Neuronal stem cell (in vitro differentiated cells): ENCODE measurements around the gene CEP128.

Experiments
- DNase-seq: peaks from one replicate; pipeline ENCODE4 v3.0.0-alpha.2; 2013; ENCODE audit warnings: low spot score
- H2AFZ ChIP-seq: one replicate; pipeline ENCODE4 v1.6.1; 2013; ENCODE audit warnings: mild to moderate bottlenecking, low read length, inconsistent platforms
- H2AK5ac ChIP-seq: 2 replicates; pipeline ENCODE4 v1.6.1; 2013; ENCODE audit warnings: low read depth, mild to moderate bottlenecking, inconsistent platforms, low read length, moderate library complexity, mixed read lengths
- H2BK120ac ChIP-seq: 2 replicates; pipeline ENCODE4 v1.6.1; 2013; ENCODE audit warnings: low read depth, mild to moderate bottlenecking, inconsistent platforms, low read length, moderate library complexity, mixed read lengths
- H2BK12ac ChIP-seq: one replicate; pipeline ENCODE4 v1.6.1; 2013; ENCODE audit warnings: low read length, inconsistent platforms
- H2BK15ac ChIP-seq: 2 replicates; pipeline ENCODE4 v1.6.1; 2013; ENCODE audit warnings: mild to moderate bottlenecking, low read length, inconsistent platforms, mixed read lengths
- H2BK5ac ChIP-seq: one replicate; pipeline ENCODE4 v1.6.1; 2013; ENCODE audit warnings: inconsistent platforms, mild to moderate bottlenecking, low read length, moderate library complexity
- H3K14ac ChIP-seq: one replicate; pipeline ENCODE4 v1.6.1; 2013; ENCODE audit warnings: low read length, inconsistent platforms
- H3K18ac ChIP-seq: 2 replicates; pipeline ENCODE4 v1.6.1; 2013; ENCODE audit warnings: low read length, inconsistent platforms
- H3K23ac ChIP-seq: 2 replicates; pipeline ENCODE4 v1.6.1; 2013; ENCODE audit warnings: low read depth, mild to moderate bottlenecking, mixed read lengths, low read length, inconsistent platforms; ENCODE audit not compliant: poor library complexity
- H3K27ac ChIP-seq: replicated peaks from 3 replicates; pipeline ENCODE4 v1.5.1; 2013; ENCODE audit warnings: low read length, inconsistent platforms
- H3K27me3 ChIP-seq, 3 experiments: 2 replicates each; pipeline ENCODE4 v1.6.1; 2013; ENCODE audit warnings: low read length in 3 of 3, mild to moderate bottlenecking in 2 of 3, inconsistent platforms in 1 of 3, low read depth in 1 of 3, mixed read lengths in 1 of 3, moderate library complexity in 1 of 3; ENCODE audit not compliant: control insufficient read depth in 3 of 3, insufficient read depth in 3 of 3
- H3K36me3 ChIP-seq, 2 donors: replicated peaks in 1 of 2; 2 replicates each; pipeline ENCODE4 v1.6.1; 2013; ENCODE audit warnings: low read length in 2 of 2; ENCODE audit not compliant: control insufficient read depth in 2 of 2, insufficient read depth in 2 of 2
- H3K4ac ChIP-seq: 2 replicates; pipeline ENCODE4 v1.6.1; 2013; ENCODE audit warnings: inconsistent platforms, mild to moderate bottlenecking, low read length, moderate library complexity
- H3K4me1 ChIP-seq, 2 donors: 1 replicate in 1 of 2; 2 replicates in 1 of 2; pipeline ENCODE4 v1.6.1; 2013; ENCODE audit warnings: low read length in 2 of 2, low read depth in 1 of 2; ENCODE audit not compliant: control insufficient read depth in 2 of 2, insufficient read depth in 1 of 2
- H3K4me2 ChIP-seq: one replicate; pipeline ENCODE4 v1.6.1; 2013; ENCODE audit warnings: mild to moderate bottlenecking, low read length, inconsistent platforms; ENCODE audit not compliant: insufficient read depth, poor library complexity, severe bottlenecking
- H3K4me3 ChIP-seq, 2 donors: 2 replicates each; pipeline ENCODE4 v1.5.1; 2013; ENCODE audit warnings: low read length in 2 of 2, mild to moderate bottlenecking in 2 of 2, inconsistent platforms in 1 of 2, moderate library complexity in 1 of 2
- H3K79me1 ChIP-seq: one replicate; pipeline ENCODE4 v1.6.1; 2013; ENCODE audit warnings: low read depth, mild to moderate bottlenecking, inconsistent platforms, low read length, moderate library complexity
- H3K9ac ChIP-seq: one replicate; pipeline ENCODE4 v1.6.1; 2013; ENCODE audit warnings: mild to moderate bottlenecking, low read depth, low read length, inconsistent platforms; ENCODE audit not compliant: poor library complexity
- H3K9me3 ChIP-seq, 2 donors: replicated peaks in 1 of 2; 2 replicates each; pipeline versions ENCODE3 to v1.6.1; 2013; ENCODE audit warnings: low read length in 2 of 2, mild to moderate bottlenecking in 2 of 2, inconsistent platforms in 1 of 2, low read depth in 1 of 2, mixed read lengths in 1 of 2, moderate library complexity in 1 of 2; ENCODE audit not compliant: control insufficient read depth in 2 of 2, insufficient read depth in 1 of 2
- H4K8ac ChIP-seq: one replicate; pipeline ENCODE4 v1.6.1; 2013; ENCODE audit warnings: low read depth, mild to moderate bottlenecking, inconsistent platforms, low read length, moderate library complexity
- H4K91ac ChIP-seq: one replicate; pipeline ENCODE4 v1.6.1; 2013; ENCODE audit warnings: low read length, low read depth, mild to moderate bottlenecking, inconsistent platforms; ENCODE audit not compliant: poor library complexity
- WGBS, 2 donors: extraction: QIAGEN DNeasy Blood & Tissue Kit; methylation state at CpG; one replicate each; pipeline ENCODE4 v1.1.7; 2013; ENCODE audit warnings: missing lambda C conversion rate in 2 of 2, mixed read lengths in 1 of 2; ENCODE audit not compliant: insufficient read length in 2 of 2, insufficient replicate concordance in 1 of 2; ENCODE audit errors: extremely low coverage in 2 of 2; 5-methylcytosine and 5-hydroxymethylcytosine counted together

The CEP128 gene

GRCh38 chr14:80764921-80765507, 176.5 kb downstream of the CEP128 start:
- no peaks in the 10 kb centered on the region for H3K4me1 ChIP-seq
- H3K36me3 ChIP-seq, result no peaks in the 10 kb centered on the region

GRCh38 chr14:80764496-80764895, 177.0 kb downstream of the CEP128 start:
- H3K27ac ChIP-seq, result no peak overlapping the region
- H3K36me3 ChIP-seq, result no peaks in the 10 kb centered on the region
- no peak overlapping the region for H4K8ac ChIP-seq
- no peak overlapping the region for H2BK120ac ChIP-seq
- no peak overlapping the region for H3K4me2 ChIP-seq
- no CpG with 5 or more reads among the region's 1 CpG for WGBS, 2 donors
- no peaks in the 10 kb centered on the region for H3K4me1 ChIP-seq
- no peak overlapping the region for H2BK5ac ChIP-seq
- no peak overlapping the region for H3K14ac ChIP-seq
- no peak overlapping the region for H3K18ac ChIP-seq
- DNase-seq, result no peak
- H3K4ac ChIP-seq, result no peak overlapping the region
- no peak overlapping the region for H2AK5ac ChIP-seq
- no peak overlapping the region for H3K23ac ChIP-seq
- no peak overlapping the region for H4K91ac ChIP-seq
- H3K27me3 ChIP-seq, result no peaks in the 10 kb centered on the region
- H3K9me3 ChIP-seq, result no peaks in the 10 kb centered on the region
- H3K79me1 ChIP-seq, result no peaks in the 10 kb centered on the region
- H2AFZ ChIP-seq, result no peak overlapping the region
- H2BK12ac ChIP-seq, result no peak overlapping the region
- H3K9ac ChIP-seq, result no peak overlapping the region
- H2BK15ac ChIP-seq, result no peak overlapping the region
- H3K4me3 ChIP-seq, result no peak overlapping the region

More at GRCh38 chr14:80764921-80765507, 176.5 kb downstream of the CEP128 start:
- no CpG with 5 or more reads among the region's 6 CpGs for WGBS, 2 donors
- no peak overlapping the region for H4K91ac ChIP-seq
- H3K4ac ChIP-seq, result no peak overlapping the region
- H3K79me1 ChIP-seq, result no peaks in the 10 kb centered on the region
- H2BK15ac ChIP-seq, result no peak overlapping the region
- H3K4me3 ChIP-seq, result no peak overlapping the region
- no peak overlapping the region for H2AK5ac ChIP-seq
- no peak overlapping the region for H3K4me2 ChIP-seq
- no peak overlapping the region for H3K9ac ChIP-seq
- H2BK12ac ChIP-seq, result no peak overlapping the region
- no peak overlapping the region for H2BK5ac ChIP-seq
- H3K27ac ChIP-seq, result no peak overlapping the region
- no peaks in the 10 kb centered on the region for H3K27me3 ChIP-seq
- DNase-seq, result no peak
- H3K18ac ChIP-seq, result no peak overlapping the region
- no peak overlapping the region for H4K8ac ChIP-seq
- no peak overlapping the region for H2BK120ac ChIP-seq
- no peaks in the 10 kb centered on the region for H3K9me3 ChIP-seq
- no peak overlapping the region for H3K14ac ChIP-seq
- H3K23ac ChIP-seq, result no peak overlapping the region
- no peak overlapping the region for H2AFZ ChIP-seq

- no peak overlapping the region for H3K18ac ChIP-seq
- no peak overlapping the region for H4K8ac ChIP-seq
- no peak overlapping the region for H2AK5ac ChIP-seq
- no peaks in the 10 kb centered on the region for H3K79me1 ChIP-seq
- no peaks in the 10 kb centered on the region for H3K9me3 ChIP-seq
- H3K4ac ChIP-seq, result no peak overlapping the region
- no peaks in the 10 kb centered on the region for H3K4me1 ChIP-seq
- no peak overlapping the region for H2AFZ ChIP-seq
- H3K4me2 ChIP-seq, result no peak overlapping the region
- DNase-seq, result no peak
- H3K36me3 ChIP-seq, result no peaks in the 10 kb centered on the region
- no peak overlapping the region for H3K9ac ChIP-seq
- no peak overlapping the region for H2BK15ac ChIP-seq
- H3K14ac ChIP-seq, result no peak overlapping the region
- H3K27me3 ChIP-seq, result no peaks in the 10 kb centered on the region
- no peak overlapping the region for H4K91ac ChIP-seq
- no CpG with 5 or more reads among the region's 3 CpGs for WGBS, 2 donors
- no peak overlapping the region for H3K23ac ChIP-seq
- no peak overlapping the region for H3K4me3 ChIP-seq
- no peak overlapping the region for H2BK12ac ChIP-seq
- no peak overlapping the region for H3K27ac ChIP-seq
- no peak overlapping the region for H2BK5ac ChIP-seq
- H2BK120ac ChIP-seq, result no peak overlapping the region
Measured at GRCh38 chr14:80762641-80763228, 178.8 kb downstream of the CEP128 start.

GRCh38 chr14:80754696-80755095, 186.8 kb downstream of the CEP128 start:
- Histone ChIP-seq H2AK5ac (no peak overlapping the region), H3K4me1 (no peaks in the 10 kb centered on the region), H3K9me3 (no peaks in the 10 kb centered on the region), H3K4me2 (no peak overlapping the region), H3K23ac (no peak overlapping the region), H3K4me3 (no peak overlapping the region), H3K14ac (no peak overlapping the region), H3K27me3 (no peaks in the 10 kb centered on the region), H3K4ac (no peak overlapping the region), H2AFZ (no peak overlapping the region), H2BK5ac (no peak overlapping the region), H4K91ac (no peak overlapping the region), H2BK12ac (no peak overlapping the region), H3K9ac (no peak overlapping the region), H3K27ac (no peak overlapping the region), H2BK120ac (no peak overlapping the region), H3K36me3 (peaks cover 0 to 6% of the 10 kb centered on the region in 2 donors), H3K79me1 (no peaks in the 10 kb centered on the region), H2BK15ac (no peak overlapping the region), H3K18ac (no peak overlapping the region), H4K8ac (no peak overlapping the region)
- WGBS, 2 donors, result no CpG with 5 or more reads among the region's 7 CpGs
- no peak for DNase-seq
